ENCODE data around the gene PDCD7.

Gene PDCD7

GRCh38 chr15:65067645-65068402 lies 65.8 kb downstream of the PDCD7 start, which contains the start of gene RASL12:
Gene RASL12, minus strand, starts transcription at chr15:65067991. Its CDS starts 156 bp downstream, at chr15:65067835.
- TF ChIP-seq CTCF (IDR thresholded peaks at IDR 0.05; ENCODE audit: borderline replicate concordance, control extremely low read depth, extremely low read depth, insufficient read depth, missing control alignments), result no peak
- no peak for DNase-seq (ENCODE audit: low spot score)
- in situ Hi-C loops (cut with MboI; ENCODE audit: low sequenced_read_pairs, unreplicated experiment), result no loop called here

All from GM13976 (cell line).